GM12892 (cell line): ENCODE measurements around the gene TSN.
A peak's percentile ranks its signal among the peaks of the same experiment; 100 is the strongest.
"Not testable (repeated sequence)": the region's sequence is repeated elsewhere in the genome, so short reads cannot be mapped to it uniquely, and the experiment has no call there.

Experiments
- DNase-seq: peaks from one replicate; pipeline ENCODE4 v3.0.0; 2011; ENCODE audit not compliant: insufficient read length
- FAIRE-seq: peaks from 2 replicates; lab custom pipeline; 2011; peaks lifted over from hg19 to GRCh38; lab: Jason Lieb, UNC
- POLR2A ChIP-seq: IDR thresholded peaks from 2 replicates; pipeline ENCODE4 v1.6.1; 2011; ENCODE audit warnings: low read depth, low read length, control low read depth
- POLR2AphosphoS5 ChIP-seq: IDR thresholded peaks from 2 replicates; pipeline ENCODE4 v1.6.1; 2011; ENCODE audit warnings: low read depth, low read length, control low read depth
- TAF1 ChIP-seq: IDR thresholded peaks from 2 replicates; pipeline ENCODE4 v1.6.1; 2011; ENCODE audit warnings: low read depth, mild to moderate bottlenecking, control low read depth, low read length, borderline replicate concordance

Gene TSN

GRCh38 chr2:121809607-121810006, 54.2 kb downstream of the TSN start:
- no peak for TF ChIP-seq TAF1
- TF ChIP-seq POLR2A = no peak
- TF ChIP-seq POLR2AphosphoS5 = no peak
- DNase-seq (no peak), FAIRE-seq (no peak)

GRCh38 chr2:121810959-121811853, 55.8 kb downstream of the TSN start:
- FAIRE-seq (peak; percentile 80), DNase-seq (no peak)
- TF ChIP-seq POLR2AphosphoS5 (no peak), TAF1 (no peak), POLR2A (no peak)

- not testable (repeated sequence) for DNase-seq, FAIRE-seq
Observed at GRCh38 chr2:121813083-121813482, 57.6 kb downstream of the TSN start.

GRCh38 chr2:121815216-121815615, 59.8 kb downstream of the TSN start:
- no peak for FAIRE-seq
- DNase-seq = no peak
- TF ChIP-seq POLR2AphosphoS5 (no peak), TAF1 (no peak), POLR2A (no peak)

- TF ChIP-seq POLR2A = no peak
- no peak for TF ChIP-seq TAF1
- no peak for TF ChIP-seq POLR2AphosphoS5
- peak; percentile 48 for FAIRE-seq
- DNase-seq = no peak
Observed at GRCh38 chr2:121816797-121817196, 61.3 kb downstream of the TSN start.

- not testable (repeated sequence) for FAIRE-seq, DNase-seq
Observed at GRCh38 chr2:121817304-121817703, 61.9 kb downstream of the TSN start.
